ENCODE results near the gene BMX. TPM values are rescaled to one million over a fixed set of nuclear protein-coding genes. Genes with fewer than 3 reads are reported as not detected.

Gene BMX
- total RNA-seq, 2 donors from 2014 or later, result 0.52 TPM; not detected in 1

GRCh38 chrX:15563056-15563455 lies 62.4 kb downstream of the BMX start:
- TF ChIP-seq CTCF (IDR thresholded peaks at IDR 0.05) (no peak), POLR2A (IDR thresholded peaks at IDR 0.05) (no peak)
- Histone ChIP-seq H3K4me3 (no peak overlapping the region), H3K9me3 (no peaks in the 10 kb centered on the region), H3K4me1 (no peaks in the 10 kb centered on the region), H3K36me3 (replicated peaks in 1 of 2; ENCODE audit: insufficient read depth in 1 of 2, low read depth in 2 of 2) (no peaks in the 10 kb centered on the region), H3K27ac (no peak overlapping the region), H3K27me3 (no peaks in the 10 kb centered on the region)
- no peak for DNase-seq
- intact Hi-C loops (cut with DNase I), result no loop called here
- ATAC-seq, result no peak
- WGBS, 2 donors, result 60 to 70% methylated on average over 7 of the region's 7 CpGs

DNA sequence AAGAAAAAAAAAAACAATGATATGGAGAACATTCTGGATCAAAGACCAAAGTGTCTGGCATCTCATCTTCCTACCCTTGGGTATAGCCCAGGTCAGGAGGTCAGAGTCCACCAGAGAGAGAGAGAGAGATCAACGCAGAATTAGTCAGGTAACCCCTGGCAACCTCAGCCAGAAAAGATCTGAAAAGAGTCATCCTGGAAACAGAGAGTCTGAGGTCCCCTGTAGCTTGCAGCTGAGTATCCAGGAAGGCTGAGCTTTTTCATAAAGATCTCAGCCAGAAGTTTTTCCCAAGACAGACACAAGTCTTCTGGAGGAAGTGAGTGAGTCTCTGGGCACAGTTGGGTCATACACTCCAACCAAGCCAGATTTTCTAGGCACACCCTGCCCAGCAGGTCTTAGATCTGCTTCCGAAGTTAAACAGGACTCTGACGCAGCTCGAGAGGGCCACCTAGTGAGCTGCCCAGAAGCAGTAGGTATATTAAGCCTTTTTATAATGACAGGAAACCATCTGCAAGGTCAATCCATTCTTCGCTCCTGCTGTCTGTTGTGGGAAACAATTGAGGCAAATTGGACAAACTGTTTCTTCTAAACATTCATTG lies 64.5 kb downstream of the BMX start:
- Histone ChIP-seq H3K27me3 (no peaks in the 10 kb centered on the region), H3K4me1 (no peaks in the 10 kb centered on the region), H3K4me3 (no peak overlapping the region), H3K9me3 (no peaks in the 10 kb centered on the region), H3K36me3 (replicated peaks in 1 of 2; ENCODE audit: insufficient read depth in 1 of 2, low read depth in 2 of 2) (no peaks in the 10 kb centered on the region), H3K27ac (no peak overlapping the region)
- peak; percentile 86 for ATAC-seq
- 0 to 7% methylated on average over 3 to 5 of the region's 5 CpGs for WGBS, 2 donors
- DNase-seq, result peak; percentile 62 to 78 (median 72)
- intact Hi-C loops (cut with DNase I), result no loop called here
- TF ChIP-seq CTCF (IDR thresholded peaks at IDR 0.05) (peak in 6 of 7 experiments; percentile 22 to 74 (median 60)), POLR2A (IDR thresholded peaks at IDR 0.05) (no peak)

GRCh38 chrX:15566244-15566643 lies 65.6 kb downstream of the BMX start:
- no peak for DNase-seq
- Histone ChIP-seq H3K4me1 (no peaks in the 10 kb centered on the region), H3K9me3 (no peaks in the 10 kb centered on the region), H3K4me3 (no peak overlapping the region), H3K36me3 (replicated peaks in 1 of 2; ENCODE audit: insufficient read depth in 1 of 2, low read depth in 2 of 2) (no peaks in the 10 kb centered on the region), H3K27me3 (no peaks in the 10 kb centered on the region), H3K27ac (no peak overlapping the region)
- intact Hi-C loops (cut with DNase I), result no loop called here
- no peak for ATAC-seq
- WGBS, 2 donors, result 71 to 78% methylated on average over 1 of the region's 1 CpG
- TF ChIP-seq POLR2A (IDR thresholded peaks at IDR 0.05) (no peak), CTCF (IDR thresholded peaks at IDR 0.05) (no peak)

DNA sequence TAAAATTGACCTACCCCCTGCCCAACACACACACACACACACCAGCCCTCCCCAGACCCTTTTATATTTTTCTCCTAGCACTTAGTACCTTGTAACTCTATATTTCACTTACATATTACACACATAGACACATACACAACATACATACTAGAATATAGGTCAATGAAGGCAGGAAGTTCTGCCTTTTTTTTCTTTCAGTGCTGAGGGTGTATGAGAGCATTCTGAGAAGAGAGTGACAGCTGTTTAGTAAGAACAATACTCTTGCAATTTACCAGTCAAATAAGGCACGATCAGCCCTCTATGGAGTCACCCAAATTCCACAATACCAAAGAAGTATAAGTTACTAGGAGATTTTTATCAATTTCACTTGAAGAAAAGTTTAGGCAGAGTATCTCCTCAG lies 66.7 kb downstream of the BMX start:
- Histone ChIP-seq H3K36me3 (replicated peaks in 1 of 2; ENCODE audit: insufficient read depth in 1 of 2, low read depth in 2 of 2) (no peaks in the 10 kb centered on the region), H3K4me1 (no peaks in the 10 kb centered on the region), H3K4me3 (no peak overlapping the region), H3K27me3 (no peaks in the 10 kb centered on the region), H3K9me3 (no peaks in the 10 kb centered on the region), H3K27ac (no peak overlapping the region)
- intact Hi-C loops (cut with DNase I), result no loop called here
- DNase-seq, result no peak
- ATAC-seq, result no peak
- TF ChIP-seq POLR2A (IDR thresholded peaks at IDR 0.05) (no peak), CTCF (IDR thresholded peaks at IDR 0.05) (no peak)
- 44 to 64% methylated on average over 1 of the region's 1 CpG for WGBS, 2 donors

Data from body of pancreas (tissue), 4 donors.